H9 (cell line): ENCODE measurements around the gene KLC1. TPM values are rescaled to one million over a fixed set of nuclear protein-coding genes. Genes with fewer than 3 reads are reported as not detected.
A peak's percentile ranks its signal among the peaks of the same experiment; 100 is the strongest.

Experiments used
- DNase-seq: peaks from one replicate; pipeline ENCODE4 v3.0.0-alpha.2; 2017
- H2AFZ ChIP-seq: one replicate; pipeline ENCODE4 v1.6.1; 2013; ENCODE audit warnings: mild to moderate bottlenecking, low read length, control low read depth, moderate library complexity
- H2AK5ac ChIP-seq: 2 replicates; pipeline ENCODE4 v1.6.1; 2013; ENCODE audit warnings: low read length, control low read depth, mixed read lengths; ENCODE audit not compliant: insufficient read length
- H2BK120ac ChIP-seq: one replicate; pipeline ENCODE4 v1.6.1; 2013; ENCODE audit warnings: low read depth, mild to moderate bottlenecking, low read length, control low read depth, inconsistent platforms; ENCODE audit not compliant: poor library complexity, severe bottlenecking
- H2BK12ac ChIP-seq: 2 replicates; pipeline ENCODE4 v1.6.1; 2013; ENCODE audit warnings: low read length, control low read depth, mixed read lengths, low read depth; ENCODE audit not compliant: insufficient read length
- H2BK15ac ChIP-seq: 2 replicates; pipeline ENCODE4 v1.6.1; 2013; ENCODE audit warnings: low read depth, low read length, control low read depth
- H2BK20ac ChIP-seq: one replicate; pipeline ENCODE4 v1.6.1; 2013; ENCODE audit warnings: low read depth, mild to moderate bottlenecking, low read length, control low read depth, inconsistent platforms; ENCODE audit not compliant: poor library complexity, severe bottlenecking
- H2BK5ac ChIP-seq: 2 replicates; pipeline ENCODE4 v1.6.1; 2013; ENCODE audit warnings: low read length, control low read depth, mixed read lengths; ENCODE audit not compliant: insufficient read length
- H3K14ac ChIP-seq: 2 replicates; pipeline ENCODE4 v1.6.1; 2013; ENCODE audit warnings: low read length, control low read depth; ENCODE audit not compliant: insufficient read depth
- H3K18ac ChIP-seq: 2 replicates; pipeline ENCODE4 v1.6.1; 2013; ENCODE audit warnings: low read depth, mild to moderate bottlenecking, mixed read lengths, low read length, control low read depth; ENCODE audit not compliant: insufficient read length
- H3K23ac ChIP-seq: 2 replicates; pipeline ENCODE4 v1.6.1; 2013; ENCODE audit warnings: low read length, control low read depth, mixed read lengths, low read depth; ENCODE audit not compliant: insufficient read length
- H3K23me2 ChIP-seq: 2 replicates; pipeline ENCODE4 v1.6.1; 2013; ENCODE audit warnings: low read depth, mild to moderate bottlenecking, mixed read lengths, low read length, control low read depth; ENCODE audit not compliant: insufficient read length, poor library complexity, severe bottlenecking
- H3K27ac ChIP-seq: 2 replicates; pipeline ENCODE4 v1.5.1; 2013; ENCODE audit warnings: low read length, control low read depth, mixed read lengths, low read depth; ENCODE audit not compliant: insufficient read length
- H3K27me3 ChIP-seq: 2 replicates; pipeline ENCODE4 v1.6.1; 2013; ENCODE audit warnings: low read length, control low read depth, inconsistent platforms; ENCODE audit not compliant: insufficient read depth
- H3K4ac ChIP-seq: 2 replicates; pipeline ENCODE4 v1.6.1; 2013; ENCODE audit warnings: low read depth, mild to moderate bottlenecking, control low read depth, inconsistent platforms, low read length, moderate library complexity
- H3K4me1 ChIP-seq: 2 replicates; pipeline ENCODE4 v1.6.1; 2013; ENCODE audit warnings: low read length, control low read depth, inconsistent platforms; ENCODE audit not compliant: insufficient read depth
- H3K4me2 ChIP-seq: 2 replicates; pipeline ENCODE4 v1.6.1; 2013; ENCODE audit warnings: low read length, control low read depth, mixed read lengths; ENCODE audit not compliant: insufficient read length, insufficient read depth
- H3K56ac ChIP-seq: 2 replicates; pipeline ENCODE4 v1.6.1; 2013; ENCODE audit warnings: low read depth, mild to moderate bottlenecking, mixed read lengths, low read length, control low read depth; ENCODE audit not compliant: insufficient read length
- H3K79me1 ChIP-seq: 2 replicates; pipeline ENCODE4 v1.6.1; 2013; ENCODE audit warnings: low read depth, mild to moderate bottlenecking, moderate library complexity, low read length, control low read depth, inconsistent platforms; ENCODE audit not compliant: insufficient read depth, poor library complexity, severe bottlenecking
- H3K79me2 ChIP-seq: 2 replicates; pipeline ENCODE4 v1.6.1; 2013; ENCODE audit warnings: low read length, control low read depth, inconsistent platforms; ENCODE audit not compliant: insufficient read depth
- H3K9ac ChIP-seq: 2 replicates; pipeline ENCODE4 v1.6.1; 2013; ENCODE audit warnings: low read length, control low read depth, mixed read lengths; ENCODE audit not compliant: insufficient read length; ENCODE audit errors: extremely low read depth
- H3K9me3 ChIP-seq: one replicate; pipeline ENCODE4 v1.6.1; 2013; ENCODE audit warnings: low read depth, low read length, inconsistent platforms; ENCODE audit not compliant: control insufficient read depth
- H3T11ph ChIP-seq: one replicate; pipeline ENCODE4 v1.6.1; 2013; ENCODE audit warnings: mild to moderate bottlenecking, low read length, control low read depth, inconsistent platforms
- H4K20me1 ChIP-seq: one replicate; pipeline ENCODE4 v1.6.1; 2013; ENCODE audit not compliant: control insufficient read depth, insufficient read length, insufficient read depth
- H4K5ac ChIP-seq: 2 replicates; pipeline ENCODE4 v1.6.1; 2013; ENCODE audit warnings: low read depth, mild to moderate bottlenecking, mixed read lengths, low read length, control low read depth; ENCODE audit not compliant: insufficient read length
- H4K8ac ChIP-seq: replicated peaks from 2 replicates; pipeline ENCODE4 v1.6.1; 2013; ENCODE audit warnings: low read length, control low read depth, mixed read lengths, low read depth; ENCODE audit not compliant: insufficient read length
- H4K91ac ChIP-seq: 2 replicates; pipeline ENCODE4 v1.6.1; 2013; ENCODE audit warnings: low read depth, mild to moderate bottlenecking, moderate library complexity, mixed read lengths, low read length, control low read depth; ENCODE audit not compliant: insufficient read length
- H3K27ac Mint-ChIP-seq, 3 experiments: 2 replicates in 2 of 3; 3 replicates in 1 of 3; pipeline ENCODE4 v1.8.0; 2020 to 2021; ENCODE audit warnings: mixed read lengths in 3 of 3, mild to moderate bottlenecking in 1 of 3, moderate library complexity in 1 of 3
- H3K27me3 Mint-ChIP-seq: 2 replicates; pipeline ENCODE4 v1.8.0; 2021; ENCODE audit warnings: low read depth, mild to moderate bottlenecking, moderate library complexity, mixed read lengths
- H3K36me3 Mint-ChIP-seq, 3 experiments: 2 replicates in 2 of 3; 3 replicates in 1 of 3; pipeline ENCODE4 v1.8.0; 2020 to 2021; ENCODE audit warnings: low read depth in 3 of 3, mixed read lengths in 3 of 3; ENCODE audit not compliant: insufficient read depth in 1 of 3
- H3K4me1 Mint-ChIP-seq, 2 experiments: 2 replicates each; pipeline ENCODE4 v1.8.0; 2020; ENCODE audit warnings: mixed read lengths in 2 of 2
- H3K4me3 Mint-ChIP-seq, 2 experiments: 2 replicates in 1 of 2; 3 replicates in 1 of 2; pipeline ENCODE4 v1.8.0; 2020 to 2021; ENCODE audit warnings: mild to moderate bottlenecking in 2 of 2, mixed read lengths in 2 of 2, moderate library complexity in 1 of 2
- H3K9me3 Mint-ChIP-seq, 2 experiments: 2 replicates in 1 of 2; 3 replicates in 1 of 2; pipeline ENCODE4 v1.8.0; 2020; ENCODE audit warnings: mild to moderate bottlenecking in 2 of 2, mixed read lengths in 2 of 2, moderate library complexity in 1 of 2
- CTCF ChIP-seq: fragments of 200-600 bp; sonication (generic); conservative IDR thresholded peaks from 3 replicates; pipeline ENCODE4 v1.8.0; 2021; ENCODE audit warnings: antibody characterized with exemption, mild to moderate bottlenecking
- whole genome bisulfite sequencing: extraction: QIAGEN DNeasy Blood & Tissue Kit; methylation state at CpG from one replicate; pipeline ENCODE4 v1.1.7; 2013; ENCODE audit warnings: missing lambda C conversion rate, low lambda C conversion rate, mixed read lengths; ENCODE audit not compliant: insufficient read length; ENCODE audit errors: extremely low coverage; 5-methylcytosine and 5-hydroxymethylcytosine counted together
- total RNA-seq: library from RNA; stranded (reverse); gene quantifications from 2 replicates; pipeline ENCODE4 v1.2.1, GENCODE V29; 2021

The KLC1 gene
- total RNA-seq, 1 experiment from 2014 or later: 143 TPM

GRCh38 chr14:103735815-103736545, 107.0 kb downstream of the KLC1 start:
- no peaks in the 10 kb centered on the region for H3K27me3 Mint-ChIP-seq

More at GRCh38 chr14:103735815-103736545, 107.0 kb downstream of the KLC1 start:
- Histone ChIP-seq H3K79me1 (no peaks in the 10 kb centered on the region), H4K8ac (no peak overlapping the region), H2BK15ac (no peak overlapping the region), H3K9me3 (no peaks in the 10 kb centered on the region), H2BK120ac (no peak overlapping the region), H2AK5ac (no peak overlapping the region), H3K79me2 (no peaks in the 10 kb centered on the region), H4K91ac (no peak overlapping the region), H3K14ac (no peak overlapping the region), H3T11ph (no peak overlapping the region), H3K56ac (no peak overlapping the region), H3K23me2 (no peaks in the 10 kb centered on the region), H4K5ac (no peak overlapping the region), H3K27ac (no peak overlapping the region), H3K4me2 (no peak overlapping the region), H3K4me1 (no peaks in the 10 kb centered on the region; the same call in 1 of the 2 replicates), H3K4ac (no peak overlapping the region), H4K20me1 (peaks cover 3% of the 10 kb centered on the region), H2BK12ac (no peak overlapping the region), H2BK20ac (no peak overlapping the region), H3K23ac (no peak overlapping the region), H2BK5ac (no peak overlapping the region), H2AFZ (no peak overlapping the region), H3K18ac (no peak overlapping the region), H3K9ac (no peak overlapping the region), H3K27me3 (no peaks in the 10 kb centered on the region)
- DNase-seq: no peak
- H3K4me1 Mint-ChIP-seq: peaks cover 11% of the 10 kb centered on the region in 2 experiments
- H3K9me3 Mint-ChIP-seq: no peaks in the 10 kb centered on the region
- H3K36me3 Mint-ChIP-seq: peaks cover 3 to 42% (median 22%) of the 10 kb centered on the region in 3 experiments
- WGBS: no CpG with 5 or more reads among the region's 22 CpGs
- TF ChIP-seq CTCF: no peak
- peak overlapping the region in 2 of 3 experiments; percentile 77 to 81; a peak in 3 of 7 replicates for H3K27ac Mint-ChIP-seq
- H3K4me3 Mint-ChIP-seq: no peak overlapping the region
